Neuronal stem cell (in vitro differentiated cells): ENCODE measurements around the gene HINFP.
"Not testable (repeated sequence)": the region's sequence is repeated elsewhere in the genome, so short reads cannot be mapped to it uniquely, and the experiment has no call there.

Source experiments
- DNase-seq: peaks from one replicate; pipeline ENCODE4 v3.0.0-alpha.2; 2013; ENCODE audit warnings: low spot score
- H2AFZ ChIP-seq: one replicate; pipeline ENCODE4 v1.6.1; 2013; ENCODE audit warnings: mild to moderate bottlenecking, low read length, inconsistent platforms
- H2AK5ac ChIP-seq: 2 replicates; pipeline ENCODE4 v1.6.1; 2013; ENCODE audit warnings: low read depth, mild to moderate bottlenecking, inconsistent platforms, low read length, moderate library complexity, mixed read lengths
- H2BK120ac ChIP-seq: 2 replicates; pipeline ENCODE4 v1.6.1; 2013; ENCODE audit warnings: low read depth, mild to moderate bottlenecking, inconsistent platforms, low read length, moderate library complexity, mixed read lengths
- H2BK12ac ChIP-seq: one replicate; pipeline ENCODE4 v1.6.1; 2013; ENCODE audit warnings: low read length, inconsistent platforms
- H2BK15ac ChIP-seq: 2 replicates; pipeline ENCODE4 v1.6.1; 2013; ENCODE audit warnings: mild to moderate bottlenecking, low read length, inconsistent platforms, mixed read lengths
- H2BK5ac ChIP-seq: one replicate; pipeline ENCODE4 v1.6.1; 2013; ENCODE audit warnings: inconsistent platforms, mild to moderate bottlenecking, low read length, moderate library complexity
- H3K14ac ChIP-seq: one replicate; pipeline ENCODE4 v1.6.1; 2013; ENCODE audit warnings: low read length, inconsistent platforms
- H3K18ac ChIP-seq: 2 replicates; pipeline ENCODE4 v1.6.1; 2013; ENCODE audit warnings: low read length, inconsistent platforms
- H3K23ac ChIP-seq: 2 replicates; pipeline ENCODE4 v1.6.1; 2013; ENCODE audit warnings: low read depth, mild to moderate bottlenecking, mixed read lengths, low read length, inconsistent platforms; ENCODE audit not compliant: poor library complexity
- H3K27ac ChIP-seq: replicated peaks from 3 replicates; pipeline ENCODE4 v1.5.1; 2013; ENCODE audit warnings: low read length, inconsistent platforms
- H3K27me3 ChIP-seq, 3 experiments: 2 replicates each; pipeline ENCODE4 v1.6.1; 2013; ENCODE audit warnings: low read length in 3 of 3, mild to moderate bottlenecking in 2 of 3, inconsistent platforms in 1 of 3, low read depth in 1 of 3, mixed read lengths in 1 of 3, moderate library complexity in 1 of 3; ENCODE audit not compliant: control insufficient read depth in 3 of 3, insufficient read depth in 3 of 3
- H3K36me3 ChIP-seq, 2 donors: replicated peaks in 1 of 2; 2 replicates each; pipeline ENCODE4 v1.6.1; 2013; ENCODE audit warnings: low read length in 2 of 2; ENCODE audit not compliant: control insufficient read depth in 2 of 2, insufficient read depth in 2 of 2
- H3K4ac ChIP-seq: 2 replicates; pipeline ENCODE4 v1.6.1; 2013; ENCODE audit warnings: inconsistent platforms, mild to moderate bottlenecking, low read length, moderate library complexity
- H3K4me1 ChIP-seq, 2 donors: 1 replicate in 1 of 2; 2 replicates in 1 of 2; pipeline ENCODE4 v1.6.1; 2013; ENCODE audit warnings: low read length in 2 of 2, low read depth in 1 of 2; ENCODE audit not compliant: control insufficient read depth in 2 of 2, insufficient read depth in 1 of 2
- H3K4me2 ChIP-seq: one replicate; pipeline ENCODE4 v1.6.1; 2013; ENCODE audit warnings: mild to moderate bottlenecking, low read length, inconsistent platforms; ENCODE audit not compliant: insufficient read depth, poor library complexity, severe bottlenecking
- H3K4me3 ChIP-seq, 2 donors: 2 replicates each; pipeline ENCODE4 v1.5.1; 2013; ENCODE audit warnings: low read length in 2 of 2, mild to moderate bottlenecking in 2 of 2, inconsistent platforms in 1 of 2, moderate library complexity in 1 of 2
- H3K79me1 ChIP-seq: one replicate; pipeline ENCODE4 v1.6.1; 2013; ENCODE audit warnings: low read depth, mild to moderate bottlenecking, inconsistent platforms, low read length, moderate library complexity
- H3K9ac ChIP-seq: one replicate; pipeline ENCODE4 v1.6.1; 2013; ENCODE audit warnings: mild to moderate bottlenecking, low read depth, low read length, inconsistent platforms; ENCODE audit not compliant: poor library complexity
- H3K9me3 ChIP-seq, 2 donors: replicated peaks in 1 of 2; 2 replicates each; pipeline versions ENCODE3 to v1.6.1; 2013; ENCODE audit warnings: low read length in 2 of 2, mild to moderate bottlenecking in 2 of 2, inconsistent platforms in 1 of 2, low read depth in 1 of 2, mixed read lengths in 1 of 2, moderate library complexity in 1 of 2; ENCODE audit not compliant: control insufficient read depth in 2 of 2, insufficient read depth in 1 of 2
- H4K8ac ChIP-seq: one replicate; pipeline ENCODE4 v1.6.1; 2013; ENCODE audit warnings: low read depth, mild to moderate bottlenecking, inconsistent platforms, low read length, moderate library complexity
- H4K91ac ChIP-seq: one replicate; pipeline ENCODE4 v1.6.1; 2013; ENCODE audit warnings: low read length, low read depth, mild to moderate bottlenecking, inconsistent platforms; ENCODE audit not compliant: poor library complexity
- WGBS, 2 donors: extraction: QIAGEN DNeasy Blood & Tissue Kit; methylation state at CpG; one replicate each; pipeline ENCODE4 v1.1.7; 2013; ENCODE audit warnings: missing lambda C conversion rate in 2 of 2, mixed read lengths in 1 of 2; ENCODE audit not compliant: insufficient read length in 2 of 2, insufficient replicate concordance in 1 of 2; ENCODE audit errors: extremely low coverage in 2 of 2; 5-methylcytosine and 5-hydroxymethylcytosine counted together

HINFP gene

GRCh38 chr11:119166368-119167076 lies 45.1 kb downstream of the HINFP start:
- Histone ChIP-seq H3K4me1 (peaks cover 0 to 3% of the 10 kb centered on the region in 2 donors), H4K8ac (no peak overlapping the region), H4K91ac (no peak overlapping the region), H2BK5ac (no peak overlapping the region), H2BK15ac (no peak overlapping the region), H3K27ac (no peak overlapping the region), H2BK120ac (no peak overlapping the region), H3K9me3 (no peaks in the 10 kb centered on the region), H3K9ac (no peak overlapping the region), H3K4ac (no peak overlapping the region), H2AFZ (no peak overlapping the region), H3K36me3 (no peaks in the 10 kb centered on the region), H3K14ac (no peak overlapping the region), H3K4me3 (no peak overlapping the region), H3K18ac (no peak overlapping the region), H3K79me1 (peaks cover 2% of the 10 kb centered on the region), H2AK5ac (no peak overlapping the region), H2BK12ac (no peak overlapping the region), H3K4me2 (no peak overlapping the region), H3K27me3 (peaks cover 0 to 44% (median 0%) of the 10 kb centered on the region in 3 experiments), H3K23ac (no peak overlapping the region)
- DNase-seq, result no peak
- WGBS, 2 donors, result no CpG with 5 or more reads among the region's 8 CpGs

DNA sequence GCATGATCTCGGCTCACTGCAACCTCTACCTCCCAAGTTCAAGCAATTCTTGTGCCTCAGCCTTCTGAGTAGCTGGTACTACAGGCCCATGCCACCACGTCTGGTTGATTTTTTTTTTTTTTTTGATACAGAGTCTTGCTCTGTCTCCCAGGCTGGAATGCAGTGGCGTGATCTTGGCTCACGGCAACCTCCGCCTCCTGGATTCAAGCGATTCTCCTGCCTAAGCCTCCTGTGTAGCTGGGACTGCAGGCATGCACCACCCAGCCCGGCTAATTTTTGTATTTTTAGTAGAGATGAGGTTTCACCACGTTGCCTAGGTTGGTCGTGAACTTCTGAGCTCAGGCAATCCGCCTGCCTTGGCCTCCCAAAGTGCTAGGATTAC lies 45.7 kb downstream of the HINFP start:
- not testable (repeated sequence) for H4K91ac ChIP-seq, H3K36me3 ChIP-seq, H2AK5ac ChIP-seq, DNase-seq, H4K8ac ChIP-seq, H2AFZ ChIP-seq, H3K9me3 ChIP-seq, H2BK120ac ChIP-seq, H3K4me3 ChIP-seq, H3K27ac ChIP-seq, H2BK15ac ChIP-seq, H3K4me1 ChIP-seq, H3K18ac ChIP-seq, H3K4me2 ChIP-seq, H2BK5ac ChIP-seq, H2BK12ac ChIP-seq, H3K14ac ChIP-seq, H3K79me1 ChIP-seq, H3K9ac ChIP-seq, H3K4ac ChIP-seq, H3K23ac ChIP-seq
- WGBS, 2 donors, result no CpG with 5 or more reads among the region's 10 CpGs
- H3K27me3 ChIP-seq, result peaks cover 0 to 39% (median 0%) of the 10 kb centered on the region in 3 experiments

GRCh38 chr11:119167933-119168332 lies 46.6 kb downstream of the HINFP start:
- no peaks in the 10 kb centered on the region for H3K36me3 ChIP-seq
- H3K4me2 ChIP-seq, result no peak overlapping the region
- peak overlapping the region; percentile 23 for H4K8ac ChIP-seq
- H4K91ac ChIP-seq, result no peak overlapping the region
- H3K27me3 ChIP-seq, result peaks cover 0 to 33% (median 0%) of the 10 kb centered on the region in 3 experiments
- H3K27ac ChIP-seq, result no peak overlapping the region
- H2BK5ac ChIP-seq, result no peak overlapping the region
- WGBS, 2 donors, result no CpG with 5 or more reads among the region's 6 CpGs
- H3K79me1 ChIP-seq, result peaks cover 2% of the 10 kb centered on the region
- H3K9me3 ChIP-seq, result no peaks in the 10 kb centered on the region
- H3K14ac ChIP-seq, result no peak overlapping the region
- peak overlapping the region; percentile 20 for H2AK5ac ChIP-seq
- no peak for DNase-seq
- no peak overlapping the region for H2AFZ ChIP-seq
- peaks cover 0 to 3% of the 10 kb centered on the region in 2 donors for H3K4me1 ChIP-seq
- no peak overlapping the region for H3K18ac ChIP-seq
- H2BK120ac ChIP-seq, result peak overlapping the region; percentile 27
- H3K9ac ChIP-seq, result no peak overlapping the region
- H3K4ac ChIP-seq, result no peak overlapping the region
- H2BK12ac ChIP-seq, result peak overlapping the region; percentile 67
- no peak overlapping the region for H3K4me3 ChIP-seq
- H3K23ac ChIP-seq, result no peak overlapping the region
- H2BK15ac ChIP-seq, result peak overlapping the region; percentile 71

DNA sequence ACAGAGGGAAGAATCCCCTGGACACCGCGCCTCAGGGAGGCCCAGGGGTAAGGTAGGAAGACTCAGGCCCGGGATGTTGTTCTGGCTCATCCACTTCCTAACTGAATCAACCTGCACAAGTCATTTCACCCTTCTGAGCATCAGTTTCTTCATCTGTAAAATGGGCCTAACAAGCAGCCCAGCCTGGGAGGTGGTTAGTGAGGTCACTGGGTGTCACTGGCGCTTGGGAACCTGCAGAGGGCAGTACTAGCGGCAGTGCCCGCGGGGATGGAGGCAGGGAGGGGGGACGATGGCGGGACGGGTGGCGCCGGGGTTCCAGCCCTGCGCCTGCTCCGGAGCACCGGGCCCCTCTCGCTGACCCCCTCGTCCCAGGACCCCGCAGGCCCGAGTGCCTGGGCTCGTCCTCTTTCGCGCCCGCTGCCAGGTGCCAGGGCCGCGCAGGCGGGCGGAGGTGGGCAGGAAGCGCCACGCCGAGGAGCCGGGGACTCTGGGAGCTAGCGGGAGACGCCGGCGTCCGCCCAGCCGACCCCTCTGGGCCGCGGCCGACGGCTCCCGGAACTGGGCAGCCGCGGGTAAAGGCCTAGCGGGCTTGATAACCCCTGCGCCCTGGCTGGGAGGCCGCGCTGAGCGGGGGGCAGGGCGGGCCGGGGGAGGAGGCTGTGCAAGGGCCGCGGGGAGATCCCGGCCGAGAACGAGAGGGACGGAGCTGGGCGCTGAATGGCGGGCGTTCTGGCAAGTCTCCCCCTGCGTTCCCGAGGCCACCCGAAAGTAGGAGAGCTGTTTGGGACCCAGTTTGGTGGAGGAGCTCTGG lies 47.3 kb downstream of the HINFP start, which contains the start of gene NLRX1:
Gene NLRX1 (plus strand): TSS at position 255 of the 811 bp plus-strand sequence. CDS start 2,679 bp downstream, outside the sequence.
- Histone ChIP-seq H3K79me1 (peaks cover 2% of the 10 kb centered on the region), H3K4me1 (peaks cover 0 to 3% of the 10 kb centered on the region in 2 donors), H3K4me3 (peak within 1 kb of the TSS; percentile 49 to 98), H2AK5ac (peak within 1 kb of the TSS; percentile 20), H3K27ac (peak within 1 kb of the TSS; percentile 68), H2BK120ac (peak within 1 kb of the TSS; percentile 81), H2BK12ac (peak within 1 kb of the TSS; percentile 73), H3K18ac (peak within 1 kb of the TSS; percentile 98), H4K8ac (peak within 1 kb of the TSS; percentile 23), H3K36me3 (no peaks in the 10 kb centered on the region), H4K91ac (no peak within 1 kb of the TSS), H3K4me2 (peak within 1 kb of the TSS; percentile 66), H3K14ac (peak within 1 kb of the TSS; percentile 56), H2AFZ (peak within 1 kb of the TSS; percentile 87), H3K27me3 (peaks cover 0 to 32% (median 0%) of the 10 kb centered on the region in 3 experiments), H3K9me3 (no peaks in the 10 kb centered on the region), H3K4ac (peak within 1 kb of the TSS; percentile 98), H2BK15ac (peak within 1 kb of the TSS; percentile 71), H3K9ac (peak within 1 kb of the TSS; percentile 94), H2BK5ac (peak within 1 kb of the TSS; percentile 78), H3K23ac (peak within 1 kb of the TSS; percentile 96)
- DNase-seq, result peak; percentile 74
- no CpG with 5 or more reads among the region's 63 CpGs for WGBS, 2 donors
